Measurements from ENCODE around the gene MED16.

Gene MED16

GRCh38 chr19:876780-877314, 16.1 kb downstream of the MED16 start:
- H3K27ac ChIP-seq: no peak overlapping the region
- TF ChIP-seq CTCF (conservative IDR thresholded peaks at IDR 0.05): no peak

- no peak for TF ChIP-seq CTCF (conservative IDR thresholded peaks at IDR 0.05)
These were observed 16.9 kb downstream of the MED16 start for GRCh38 chr19:876089-876488.

GRCh38 chr19:875265-875879, 17.6 kb downstream of the MED16 start:
- no peak overlapping the region for H3K27ac ChIP-seq
- no peak for TF ChIP-seq CTCF (conservative IDR thresholded peaks at IDR 0.05)

More at GRCh38 chr19:876089-876488, 16.9 kb downstream of the MED16 start:
- no peak overlapping the region for H3K27ac ChIP-seq

- no peak overlapping the region for H3K27ac ChIP-seq
- no peak for TF ChIP-seq CTCF (conservative IDR thresholded peaks at IDR 0.05)
These were observed 19.4 kb downstream of the MED16 start for GRCh38 chr19:873561-874041.

- TF ChIP-seq CTCF (conservative IDR thresholded peaks at IDR 0.05): no peak
- H3K27ac ChIP-seq: no peak overlapping the region
These were observed 19.9 kb downstream of the MED16 start for GRCh38 chr19:873084-873483.

- TF ChIP-seq CTCF (conservative IDR thresholded peaks at IDR 0.05): no peak
These were observed 20.6 kb downstream of the MED16 start for GRCh38 chr19:872266-872951.

GRCh38 chr19:871446-872265, 21.3 kb downstream of the MED16 start:
- no peak for TF ChIP-seq CTCF (conservative IDR thresholded peaks at IDR 0.05)
- no peak overlapping the region for H3K27ac ChIP-seq

More at GRCh38 chr19:872266-872951, 20.6 kb downstream of the MED16 start:
- no peak overlapping the region for H3K27ac ChIP-seq

Data from VCaP (cell line).